Skin of body (tissue), 2 donors: ENCODE measurements around the gene PDXK. TPM values are rescaled to one million over a fixed set of nuclear protein-coding genes. Genes with fewer than 3 reads are reported as not detected.

Experiments used
- DNase-seq: peaks from one replicate; lab custom pipeline; 2025; lab: John Stamatoyannopoulos, UW
- total RNA-seq: library from RNA; depleted of rRNA; stranded (reverse); fragments of >200 nt; gene quantifications from one replicate; pipeline ENCODE4 v1.2.3, GENCODE V29; 2014

Gene PDXK
- total RNA-seq, 1 donor from 2014 or later: 38.8 TPM

DNA sequence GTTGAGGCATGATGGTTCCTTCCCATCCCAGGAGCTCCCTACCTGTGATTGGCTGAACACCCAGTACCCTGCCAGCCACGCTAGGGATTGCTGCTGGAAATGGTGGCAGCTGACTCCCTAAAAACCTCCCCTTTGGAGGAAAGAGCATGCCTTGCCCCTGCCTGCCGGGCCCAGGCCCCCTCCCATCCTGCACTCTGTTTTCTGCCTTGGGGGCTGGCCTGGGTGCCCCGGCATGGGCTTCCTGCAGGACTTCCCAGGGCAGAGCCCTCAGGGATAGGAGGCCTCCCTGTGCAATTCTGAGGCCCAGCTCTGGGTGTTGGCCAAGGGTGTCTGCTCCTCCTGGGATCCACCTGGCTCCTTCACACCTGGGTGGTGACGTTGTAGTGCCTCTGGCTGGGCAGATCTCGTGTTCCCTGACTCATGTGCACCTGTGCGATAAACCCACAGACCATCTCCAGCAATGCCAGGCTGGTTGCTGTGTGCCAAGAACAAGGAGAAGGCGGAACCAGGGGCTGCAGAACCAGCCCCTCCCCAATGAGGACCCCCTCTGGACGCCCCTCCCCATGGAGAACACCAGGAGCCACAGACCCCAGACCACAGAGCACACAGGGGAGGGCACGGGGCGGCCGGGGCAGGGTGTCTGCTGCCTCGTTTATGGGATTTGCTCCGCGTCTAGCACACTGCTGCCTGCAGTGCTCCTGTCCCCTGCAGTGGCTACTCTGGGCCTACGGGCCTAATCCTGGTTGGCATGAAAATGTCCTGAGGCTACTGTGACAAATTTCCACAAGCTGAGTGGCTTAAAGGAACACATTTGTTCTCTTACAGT is 43.6 kb downstream of the PDXK start:
- DNase-seq: no peak

GRCh38 chr21:43763901-43764523 is 45.1 kb downstream of the PDXK start:
- DNase-seq: no peak

- DNase-seq: no peak
Observed at GRCh38 chr21:43764576-43765495, 45.9 kb downstream of the PDXK start.

DNA sequence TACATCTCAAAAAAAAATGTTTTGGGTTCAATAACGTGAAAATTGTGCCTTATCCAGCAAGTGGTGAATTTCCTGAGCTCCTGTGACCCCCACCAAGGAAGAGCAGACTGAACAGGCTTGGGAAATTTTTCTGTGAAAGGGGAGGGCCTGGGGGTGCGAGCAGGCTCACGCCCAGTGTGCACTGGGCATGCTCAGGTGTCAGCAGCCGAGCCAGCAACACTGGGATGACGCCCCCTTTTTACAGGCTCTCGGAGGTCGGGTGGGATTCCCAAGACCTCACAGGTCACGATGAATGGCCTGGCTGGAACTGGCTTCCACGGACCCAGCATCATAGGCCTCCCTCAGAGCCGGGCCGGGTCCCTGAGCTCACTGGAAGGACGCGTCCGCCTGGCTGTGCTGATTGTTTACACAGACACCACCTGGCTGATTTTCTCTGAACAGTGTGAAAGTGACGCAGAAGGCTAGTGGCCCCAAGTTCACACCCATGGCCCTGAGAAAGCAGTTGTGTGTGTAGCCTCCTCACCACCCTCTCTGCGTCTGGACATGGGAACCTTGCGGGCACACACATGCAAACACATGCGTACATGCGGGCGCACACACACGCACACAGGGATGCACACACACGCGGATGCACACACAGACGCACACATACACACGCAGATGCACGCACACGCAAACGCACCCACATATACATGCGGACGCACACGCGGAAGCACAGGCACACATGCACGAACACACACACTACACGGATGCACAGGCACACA is 48.0 kb downstream of the PDXK start:
- DNase-seq: no peak

- no peak for DNase-seq
Observed at GRCh38 chr21:43767498-43767983, 48.6 kb downstream of the PDXK start.

DNA sequence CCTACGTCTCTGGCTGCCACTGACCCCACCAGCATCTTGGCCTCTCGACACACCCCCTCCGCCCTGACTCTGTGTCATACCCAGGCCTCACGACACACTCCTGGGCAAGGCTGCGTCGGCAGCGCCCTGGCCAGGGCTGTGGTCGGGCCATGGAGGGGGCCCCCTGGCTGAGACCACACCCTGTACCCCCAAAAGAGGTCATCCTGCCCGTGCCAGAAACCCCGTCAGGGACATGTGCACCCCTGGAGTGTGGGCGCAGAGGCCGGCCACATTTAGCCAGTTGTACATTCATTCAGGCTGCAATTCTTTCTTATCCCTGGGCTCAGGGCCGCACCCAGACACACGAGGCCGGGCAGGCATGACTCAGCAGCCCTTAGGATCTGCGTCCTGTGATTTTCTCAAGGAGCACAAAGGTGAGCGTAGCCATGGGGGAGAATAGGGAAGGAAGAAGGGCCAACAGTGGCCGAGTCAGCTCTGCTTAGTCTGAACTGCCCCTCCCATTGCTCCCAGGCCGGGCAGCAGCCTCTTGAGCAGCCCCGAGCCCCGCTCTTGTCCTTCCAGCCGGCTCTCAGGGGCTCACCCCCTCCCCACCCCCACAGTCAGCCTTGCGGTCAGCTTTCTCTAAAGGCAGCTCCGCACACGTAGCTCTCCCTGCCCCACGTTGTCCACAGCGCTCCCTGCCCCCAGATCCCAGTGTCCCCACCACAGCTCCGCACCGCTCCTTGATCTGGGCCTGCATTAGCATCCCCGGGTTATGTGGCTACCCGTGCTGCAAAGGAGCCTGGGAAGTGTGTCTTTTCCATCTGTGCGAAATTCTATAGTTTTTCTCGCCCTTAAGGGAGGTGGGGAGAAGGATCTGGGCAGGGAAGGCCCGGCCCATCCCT is 49.3 kb downstream of the PDXK start:
- DNase-seq: no peak

- no peak for DNase-seq
Observed at GRCh38 chr21:43768868-43769167, 49.9 kb downstream of the PDXK start.

DNA sequence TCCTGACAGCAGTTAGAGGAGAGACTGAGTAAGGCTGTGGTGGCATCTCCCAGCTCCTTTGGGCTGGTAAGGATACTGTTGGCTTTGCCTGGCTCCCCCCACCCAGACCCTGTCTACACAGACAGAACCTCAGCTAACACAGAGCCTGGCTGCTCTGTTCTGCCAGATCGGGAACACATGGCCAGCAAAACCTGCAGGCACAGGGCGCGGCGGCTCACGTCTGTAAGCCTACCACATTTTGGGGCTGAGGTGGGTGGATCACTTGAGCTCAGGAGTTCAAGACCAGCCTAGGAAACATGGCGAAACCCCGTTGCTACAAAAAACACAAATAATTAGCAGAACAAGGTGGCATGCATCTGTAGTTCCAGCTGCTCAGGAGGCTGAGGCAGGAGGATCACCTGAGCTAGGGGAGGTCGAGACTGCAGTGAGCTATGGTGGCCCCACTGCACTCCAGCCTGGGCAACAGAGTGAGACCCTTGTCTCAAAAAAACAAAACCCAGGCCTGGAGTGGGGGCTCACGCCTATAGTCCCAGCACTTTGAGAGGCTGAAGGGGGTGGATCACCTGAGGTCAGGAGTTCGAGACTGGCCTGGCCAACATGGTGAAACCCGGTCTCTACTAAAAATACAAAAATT is 50.5 kb downstream of the PDXK start:
- DNase-seq: no peak

GRCh38 chr21:43770066-43770655 is 51.2 kb downstream of the PDXK start:
- no peak for DNase-seq

- no peak for DNase-seq
Observed at GRCh38 chr21:43771199-43771675, 52.3 kb downstream of the PDXK start.

- DNase-seq: no peak
Observed at GRCh38 chr21:43771698-43772424, 52.9 kb downstream of the PDXK start.

- DNase-seq: no peak
Observed at GRCh38 chr21:43772425-43772821, 53.5 kb downstream of the PDXK start.

- DNase-seq: no peak
Observed at GRCh38 chr21:43774163-43774562, 55.2 kb downstream of the PDXK start.

GRCh38 chr21:43775190-43775589 is 56.3 kb downstream of the PDXK start:
- DNase-seq: no peak

DNA sequence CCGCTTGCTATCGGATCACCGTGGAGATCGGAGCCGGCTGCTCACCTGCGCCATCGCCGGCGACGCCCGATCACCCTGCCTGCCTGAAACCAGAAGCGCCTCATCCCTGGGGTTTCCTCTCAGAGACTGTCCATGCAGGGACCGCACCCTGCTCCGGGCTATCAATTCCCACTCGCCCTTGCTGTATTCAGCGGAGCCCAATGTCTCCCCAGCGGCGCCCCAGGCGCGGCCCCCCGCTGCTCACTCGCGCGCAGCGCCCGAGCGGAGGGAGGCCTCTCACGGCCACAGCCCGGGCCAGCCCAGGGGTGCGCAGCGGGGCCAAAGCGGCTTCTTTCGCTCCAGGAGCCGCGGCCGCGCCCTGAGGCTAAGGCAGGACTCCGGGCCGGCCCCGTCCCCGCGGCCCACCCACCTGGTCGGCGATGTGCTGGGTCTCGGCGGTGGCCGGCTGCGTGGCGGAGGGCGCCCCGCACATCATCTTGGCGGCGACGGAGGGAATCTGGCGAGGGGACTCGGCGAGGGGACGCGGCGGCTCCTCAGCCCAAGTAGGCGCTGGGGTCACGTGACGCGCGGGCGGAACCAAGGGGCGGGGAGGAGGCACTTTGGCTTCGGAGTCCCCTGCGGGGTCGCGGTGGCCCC is 57.0 kb downstream of the PDXK start, which contains the start of gene CSTB:
Gene CSTB (minus strand): TSS at position 514 of the 636 bp plus-strand sequence. CDS start 39 bp downstream, at position 475.
- DNase-seq: peak; percentile 39

GRCh38 chr21:43777953-43778352 is 59.0 kb downstream of the PDXK start:
- no peak for DNase-seq

DNA sequence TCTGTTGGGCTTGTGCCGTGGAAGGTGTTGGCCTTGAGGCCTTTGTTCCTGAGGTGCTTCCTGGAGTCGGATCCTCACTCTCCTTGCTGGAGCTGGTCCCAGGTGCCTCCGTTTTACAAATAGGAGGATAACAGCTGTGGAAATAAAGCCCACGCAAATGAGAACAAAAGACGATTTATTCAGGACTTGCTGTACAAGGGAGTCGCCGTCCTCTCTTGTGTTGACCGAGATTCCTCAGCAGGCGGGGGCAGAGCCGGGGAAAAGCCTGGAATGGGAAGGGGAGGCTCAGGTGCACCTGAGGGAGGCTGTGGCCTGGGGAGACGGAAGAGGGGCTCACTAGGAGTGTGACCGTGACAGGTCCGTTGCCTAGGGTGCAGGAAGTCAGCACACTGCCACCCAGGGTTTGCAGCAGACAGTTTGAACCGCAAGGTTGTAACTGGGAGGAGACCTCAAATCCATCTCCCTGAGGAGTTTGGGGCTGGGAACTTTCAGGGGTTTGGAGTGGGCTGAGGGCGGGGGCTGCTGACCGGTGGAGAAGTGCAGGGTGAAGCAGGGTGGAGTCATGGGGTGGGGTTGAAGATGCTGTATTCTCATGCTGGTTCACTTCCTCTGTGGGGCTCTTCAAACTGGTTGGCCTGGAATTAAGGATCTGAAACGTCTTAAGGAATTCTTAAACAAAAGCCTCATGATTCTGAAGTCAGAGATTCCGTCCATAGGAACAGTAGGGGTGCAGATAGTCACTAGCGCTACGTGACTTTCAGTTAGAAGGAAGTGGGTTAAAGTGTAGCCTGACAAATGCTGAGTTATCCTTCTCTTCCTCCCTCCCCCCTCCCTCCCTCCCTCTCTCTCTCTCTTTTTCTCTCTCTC is 59.8 kb downstream of the PDXK start:
- DNase-seq: no peak
